HL-60 (cell line): ENCODE results near the gene R3HDM2.
A peak's percentile ranks its signal among the peaks of the same experiment; 100 is the strongest.

Experiments used
- DNase-seq, 2 experiments: peaks; one replicate each; pipeline ENCODE4 v3.0.0-alpha.2; 2010 to 2020; ENCODE audit warnings: low read depth in 1 of 2, low spot score in 1 of 2
- H3K27ac ChIP-seq: fragments of 250-450 bp; sonication (Bioruptor Pico); replicated peaks from 2 replicates; pipeline ENCODE4 v1.5.1; 2020; ENCODE audit warnings: mild to moderate bottlenecking, moderate library complexity
- H3K27me3 ChIP-seq: fragments of 250-450 bp; sonication (Bioruptor Pico); 2 replicates; pipeline ENCODE4 v1.5.1; 2021; ENCODE audit warnings: mild to moderate bottlenecking, moderate library complexity; ENCODE audit not compliant: insufficient read depth, poor library complexity, severe bottlenecking
- H3K4me3 ChIP-seq: replicated peaks from 2 replicates; pipeline ENCODE4 v1.5.1; 2011; ENCODE audit warnings: mild to moderate bottlenecking, control low read depth, low read length; ENCODE audit not compliant: insufficient read depth
- CTCF ChIP-seq: IDR thresholded peaks from one replicate; pipeline ENCODE4 v1.5.1; 2011; ENCODE audit warnings: low read length, control low read depth, inconsistent platforms; ENCODE audit not compliant: insufficient read depth
- GABPA ChIP-seq: IDR thresholded peaks from 2 replicates; pipeline ENCODE4 v1.6.1; 2012; ENCODE audit warnings: low read depth
- POLR2AphosphoS5 ChIP-seq: IDR thresholded peaks from 2 replicates; pipeline ENCODE4 v1.6.1; 2012; ENCODE audit warnings: low read depth
- REST ChIP-seq: IDR thresholded peaks from 2 replicates; pipeline ENCODE4 v1.6.1; 2012; ENCODE audit warnings: low read depth; ENCODE audit not compliant: insufficient replicate concordance
- SPI1 ChIP-seq: IDR thresholded peaks from 2 replicates; pipeline ENCODE4 v1.6.1; 2012; ENCODE audit warnings: low read depth, mild to moderate bottlenecking, borderline replicate concordance

Gene R3HDM2

GRCh38 chr12:57227315-57228115 lies 203.3 kb downstream of the R3HDM2 start:
- DNase-seq = no peak
- no peak overlapping the region for H3K27ac ChIP-seq
- H3K4me3 ChIP-seq = no peak overlapping the region; the same call in 1 of the 2 replicates
- TF ChIP-seq GABPA = no peak
- TF ChIP-seq REST = no peak
- TF ChIP-seq SPI1 = no peak
- TF ChIP-seq POLR2AphosphoS5 = no peak
- no peak for TF ChIP-seq CTCF
- peaks cover 36% of the 10 kb centered on the region for H3K27me3 ChIP-seq

DNA sequence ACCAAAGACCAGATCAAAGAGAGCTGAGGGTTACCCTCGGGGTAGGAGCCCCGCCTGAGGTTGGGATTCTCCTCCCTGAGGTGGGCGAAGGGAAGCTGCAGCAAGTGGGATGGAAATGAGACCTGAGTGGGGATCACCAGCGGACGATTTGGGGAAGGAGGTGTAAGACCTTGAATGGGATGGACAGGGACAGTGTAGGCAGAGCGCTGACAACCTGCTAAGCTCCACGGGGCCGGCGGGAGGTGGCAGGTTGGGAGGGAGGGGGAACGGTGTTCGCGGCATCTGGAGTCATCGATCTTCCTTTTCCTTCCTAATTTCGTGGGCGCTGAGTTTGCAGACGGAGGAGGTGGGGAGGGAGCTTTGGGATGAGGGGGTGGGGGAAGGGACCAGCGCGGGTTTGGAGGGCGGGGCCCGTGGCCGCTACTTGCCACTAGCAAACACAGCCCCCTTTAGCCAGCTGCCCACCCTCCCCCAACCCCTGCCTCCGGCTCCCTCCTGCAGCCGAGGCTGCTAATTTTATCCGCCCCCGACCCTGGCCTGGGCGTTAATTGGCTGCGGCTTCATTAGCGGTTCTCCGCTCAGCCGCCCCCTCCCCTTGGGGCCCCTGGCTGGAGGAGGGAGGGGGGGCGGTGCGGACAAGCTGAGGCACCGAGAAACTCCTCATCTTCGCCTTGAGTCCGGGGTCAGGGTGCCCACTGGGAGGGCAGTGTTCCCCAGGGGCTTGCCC lies 204.1 kb downstream of the R3HDM2 start:
- TF ChIP-seq REST (no peak), CTCF (no peak)
- Histone ChIP-seq H3K4me3 (peak overlapping the region; percentile 5; the same call in 1 of the 2 replicates), H3K27me3 (peaks cover 44% of the 10 kb centered on the region), H3K27ac (no peak overlapping the region)
- DNase-seq = no peak

- H3K27ac ChIP-seq = no peak overlapping the region
- H3K27me3 ChIP-seq = peaks cover 54% of the 10 kb centered on the region
- DNase-seq = no peak
- TF ChIP-seq REST (no peak), POLR2AphosphoS5 (no peak), CTCF (no peak), GABPA (no peak), SPI1 (no peak)
- no peak overlapping the region for H3K4me3 ChIP-seq
These were observed 205.1 kb downstream of the R3HDM2 start for GRCh38 chr12:57225680-57226210.
